GM10266 (cell line): ENCODE results near the gene ZMYM3.

Experiments used
- DNase-seq: peaks from one replicate; pipeline ENCODE4 v3.0.0; 2012; ENCODE audit errors: extremely low spot score
- TF ChIP-seq, protein P1 (sequence below): IDR thresholded peaks from 2 replicates; pipeline ENCODE4 v1.5.1; 2012; ENCODE audit warnings: mild to moderate bottlenecking, low read depth; ENCODE audit not compliant: control insufficient read depth, insufficient read depth; ENCODE audit errors: missing control alignments

Gene ZMYM3

DNA sequence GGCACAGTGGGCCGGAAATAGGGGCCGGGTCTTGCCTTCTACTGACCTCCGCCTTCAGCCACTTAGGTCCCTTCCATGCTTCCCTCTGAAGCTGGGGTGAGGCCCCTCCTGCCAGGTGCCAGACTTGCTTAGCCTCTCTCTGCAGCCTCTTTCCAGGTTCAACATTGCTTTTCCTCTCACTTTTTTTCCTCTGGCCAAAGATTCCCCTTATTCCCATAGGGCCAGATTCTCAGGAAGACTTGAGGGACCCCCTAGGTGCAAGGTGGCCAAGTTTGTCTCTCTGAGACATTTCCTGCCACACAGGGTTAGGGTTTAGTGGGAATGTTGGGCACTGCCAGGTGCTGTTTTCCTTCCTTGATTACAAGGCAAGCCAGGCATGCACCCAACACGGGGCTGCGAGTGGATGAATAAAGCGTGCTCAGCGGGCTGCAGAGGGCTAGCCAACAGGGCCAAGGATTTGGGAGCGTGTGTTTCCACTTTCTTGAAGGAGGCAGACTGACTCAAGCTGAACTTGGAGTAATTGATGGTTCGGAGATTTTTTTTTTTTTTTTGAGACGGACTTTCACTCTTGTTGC is 38.5 kb downstream of the ZMYM3 start:
- TF ChIP-seq, protein P1, sequence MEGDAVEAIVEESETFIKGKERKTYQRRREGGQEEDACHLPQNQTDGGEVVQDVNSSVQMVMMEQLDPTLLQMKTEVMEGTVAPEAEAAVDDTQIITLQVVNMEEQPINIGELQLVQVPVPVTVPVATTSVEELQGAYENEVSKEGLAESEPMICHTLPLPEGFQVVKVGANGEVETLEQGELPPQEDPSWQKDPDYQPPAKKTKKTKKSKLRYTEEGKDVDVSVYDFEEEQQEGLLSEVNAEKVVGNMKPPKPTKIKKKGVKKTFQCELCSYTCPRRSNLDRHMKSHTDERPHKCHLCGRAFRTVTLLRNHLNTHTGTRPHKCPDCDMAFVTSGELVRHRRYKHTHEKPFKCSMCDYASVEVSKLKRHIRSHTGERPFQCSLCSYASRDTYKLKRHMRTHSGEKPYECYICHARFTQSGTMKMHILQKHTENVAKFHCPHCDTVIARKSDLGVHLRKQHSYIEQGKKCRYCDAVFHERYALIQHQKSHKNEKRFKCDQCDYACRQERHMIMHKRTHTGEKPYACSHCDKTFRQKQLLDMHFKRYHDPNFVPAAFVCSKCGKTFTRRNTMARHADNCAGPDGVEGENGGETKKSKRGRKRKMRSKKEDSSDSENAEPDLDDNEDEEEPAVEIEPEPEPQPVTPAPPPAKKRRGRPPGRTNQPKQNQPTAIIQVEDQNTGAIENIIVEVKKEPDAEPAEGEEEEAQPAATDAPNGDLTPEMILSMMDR = no peak

DNA sequence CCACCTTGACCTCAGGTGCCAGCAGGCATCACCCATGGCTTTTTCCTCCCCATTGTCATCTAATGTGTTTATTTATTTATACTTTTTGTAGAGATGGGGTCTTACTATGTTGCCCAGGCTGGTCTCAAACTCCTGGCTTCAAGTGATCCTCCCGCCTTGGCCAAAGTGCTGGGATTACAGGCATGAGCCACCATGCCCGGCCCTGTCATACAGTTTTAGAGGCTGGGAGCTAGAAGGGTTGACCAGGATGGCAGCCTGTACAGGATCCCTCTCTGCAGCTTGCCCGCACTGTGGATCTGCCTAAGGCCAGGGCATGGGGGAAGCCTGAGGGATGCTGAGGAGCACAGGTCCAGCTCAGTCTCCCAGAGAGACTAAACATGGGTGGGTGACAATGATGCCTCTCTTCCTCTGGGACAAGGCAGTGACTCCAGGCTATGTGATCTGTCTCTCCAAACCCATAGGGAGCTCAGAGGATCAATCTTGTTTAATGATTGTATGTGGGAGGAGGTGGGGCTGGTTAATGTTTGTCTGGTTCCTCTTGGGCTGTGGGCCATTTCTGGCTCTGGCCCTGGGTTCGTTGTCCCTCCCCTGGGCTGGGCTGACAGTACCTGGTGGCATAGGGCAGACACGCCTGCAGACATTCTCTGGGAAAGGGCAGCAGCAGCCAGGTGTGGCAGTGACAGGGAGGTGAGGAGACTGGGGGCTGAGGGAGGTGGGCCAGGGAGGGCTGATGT is 39.2 kb downstream of the ZMYM3 start:
- TF ChIP-seq, protein P1 = no peak

More for the DNA sequence above, 38.5 kb downstream of the ZMYM3 start:
- no peak for DNase-seq

DNA sequence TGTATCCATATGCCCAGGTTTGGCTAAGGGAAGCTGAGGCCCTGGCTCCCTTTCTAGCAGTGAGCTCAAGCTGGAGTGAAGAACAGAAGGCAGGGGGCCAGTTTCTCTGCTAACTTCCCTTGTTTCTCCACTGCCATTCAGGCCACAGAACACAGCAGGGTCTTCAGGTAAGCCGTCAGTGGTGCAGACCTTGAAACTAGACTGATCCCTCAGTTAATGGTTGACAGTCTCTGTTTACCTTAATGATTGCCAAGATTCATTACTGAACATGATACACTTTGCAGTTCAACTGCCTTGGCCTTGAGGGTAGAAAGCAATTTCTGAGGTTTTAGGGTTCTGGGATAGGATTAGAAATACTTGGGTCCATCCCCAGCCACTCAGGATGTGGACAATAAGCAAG is 39.8 kb downstream of the ZMYM3 start:
- DNase-seq = no peak
- TF ChIP-seq, protein P1 = no peak

More for the DNA sequence above, 39.2 kb downstream of the ZMYM3 start:
- DNase-seq = no peak

DNA sequence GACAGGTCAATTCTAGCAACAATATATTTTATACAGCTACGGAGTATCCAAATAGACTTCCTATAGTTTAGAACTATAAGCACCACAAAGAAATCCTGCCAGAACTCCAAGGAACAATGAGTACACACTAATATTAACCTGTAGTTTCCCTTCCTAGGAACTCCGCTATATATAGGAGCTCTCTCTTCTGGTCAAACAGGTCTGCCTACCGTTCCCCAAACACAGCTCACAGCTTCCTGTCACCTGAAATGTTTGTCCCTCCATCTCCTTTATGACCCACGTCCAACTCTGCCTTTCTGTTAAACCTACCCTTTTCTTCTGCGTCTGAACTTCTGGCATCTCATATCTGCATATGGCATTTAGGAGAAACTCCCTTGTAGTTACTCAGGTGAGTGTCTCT is 41.4 kb downstream of the ZMYM3 start:
- no peak for DNase-seq
- TF ChIP-seq, protein P1 = no peak

DNA sequence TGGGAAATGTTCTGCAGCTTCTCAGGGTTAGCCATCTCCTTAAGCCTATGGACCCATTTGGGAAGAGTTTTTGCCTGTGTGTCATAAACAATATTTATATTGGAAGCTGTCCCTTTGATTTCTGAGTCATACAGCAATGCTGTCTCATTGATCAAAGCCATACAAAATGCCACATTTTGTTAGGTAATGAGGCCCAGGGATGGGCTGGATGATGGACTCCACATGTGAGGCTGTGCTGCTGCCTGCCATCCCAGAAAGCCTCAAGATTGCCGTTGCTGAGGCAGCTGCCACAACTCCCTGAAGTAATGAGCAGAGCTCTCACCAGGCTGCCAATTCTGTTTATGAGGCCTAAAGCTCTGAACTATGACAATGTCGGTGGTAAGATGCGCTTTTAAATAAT is 43.1 kb downstream of the ZMYM3 start:
- TF ChIP-seq, protein P1 = no peak
- no peak for DNase-seq

DNA sequence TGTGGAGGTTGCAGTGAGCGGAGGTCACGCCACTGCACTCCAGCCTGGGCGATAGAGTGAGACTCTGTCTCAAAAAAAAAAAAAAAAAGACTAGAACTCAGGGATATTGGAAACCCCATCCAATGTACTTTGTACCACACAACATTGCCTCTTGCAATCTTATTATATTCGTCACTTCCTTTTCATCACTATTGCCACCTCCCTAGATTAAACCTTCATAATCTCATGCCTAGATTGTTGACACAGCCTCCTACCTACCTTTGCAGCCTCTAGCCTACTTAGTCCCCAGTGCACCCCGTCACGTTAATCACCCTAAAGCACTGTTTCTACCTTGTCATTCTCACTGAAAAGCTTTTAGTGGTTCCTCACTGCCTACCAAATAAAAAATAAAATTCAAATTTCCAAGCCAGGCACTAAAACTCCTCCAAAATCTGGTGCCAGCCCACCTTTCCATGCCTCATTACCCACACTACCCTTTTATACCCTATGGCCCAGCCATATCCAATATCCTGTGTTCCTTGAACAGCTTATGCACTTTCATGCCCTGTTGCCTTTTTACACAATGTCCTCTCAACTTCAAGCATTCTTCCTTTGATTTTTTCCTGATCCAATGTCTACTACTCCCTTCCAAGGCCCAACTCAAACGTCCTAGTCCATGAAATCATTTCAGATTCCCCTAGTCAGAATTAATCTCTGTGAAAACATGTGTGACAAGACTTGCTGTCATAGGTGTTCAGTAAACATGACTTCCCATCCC is 54.5 kb downstream of the ZMYM3 start:
- TF ChIP-seq, protein P1 = no peak
- DNase-seq = no peak
